NCI-H1105 (cell line): ENCODE data around the gene ULK3.

Experiments used
- DNase-seq: peaks from one replicate; lab custom pipeline; 2025; lab: John Stamatoyannopoulos, UW

ULK3 gene

GRCh38 chr15:74840851-74841775 lies 1.8 kb downstream of the ULK3 start:
- DNase-seq, result no peak

GRCh38 chr15:74839526-74840395 lies 3.2 kb downstream of the ULK3 start:
- no peak for DNase-seq

- no peak for DNase-seq
Observed at GRCh38 chr15:74838746-74839525, 4.0 kb downstream of the ULK3 start.

- DNase-seq, result no peak
Observed at GRCh38 chr15:74838137-74838516, 4.8 kb downstream of the ULK3 start.

GRCh38 chr15:74837482-74838136 lies 5.3 kb downstream of the ULK3 start:
- no peak for DNase-seq

GRCh38 chr15:74836846-74837245 lies 6.1 kb downstream of the ULK3 start:
- DNase-seq, result no peak

- DNase-seq, result no peak
Observed at GRCh38 chr15:74835312-74835823, 7.6 kb downstream of the ULK3 start.

- DNase-seq, result no peak
Observed at GRCh38 chr15:74833376-74834107, 9.4 kb downstream of the ULK3 start.

- DNase-seq, result no peak
Observed at GRCh38 chr15:74832826-74833225, 10.1 kb downstream of the ULK3 start.

- no peak for DNase-seq
Observed at GRCh38 chr15:74831813-74832495, 11.0 kb downstream of the ULK3 start.

- no peak for DNase-seq
Observed at GRCh38 chr15:74830868-74831267, 12.1 kb downstream of the ULK3 start.

- no peak for DNase-seq
Observed at GRCh38 chr15:74829991-74830390, 13.0 kb downstream of the ULK3 start.

GRCh38 chr15:74829486-74829885 lies 13.5 kb downstream of the ULK3 start:
- no peak for DNase-seq

GRCh38 chr15:74828835-74829234 lies 14.1 kb downstream of the ULK3 start:
- DNase-seq, result no peak

GRCh38 chr15:74827614-74828013 lies 15.3 kb downstream of the ULK3 start:
- DNase-seq, result no peak

- DNase-seq, result no peak
Observed at GRCh38 chr15:74826921-74827320, 16.0 kb downstream of the ULK3 start.

- DNase-seq, result no peak
Observed at GRCh38 chr15:74826364-74826819, 16.6 kb downstream of the ULK3 start, which contains the start of gene CPLX3. Gene CPLX3, plus strand, starts transcription at chr15:74826627. Its CDS starts 77 bp downstream, at chr15:74826704.

- no peak for DNase-seq
Observed at GRCh38 chr15:74825866-74826265, 17.1 kb downstream of the ULK3 start.

- DNase-seq, result no peak
Observed at GRCh38 chr15:74824976-74825375, 18.0 kb downstream of the ULK3 start.

GRCh38 chr15:74823324-74823723 lies 19.6 kb downstream of the ULK3 start:
- DNase-seq, result no peak
